Stimulated activated naive CD8-positive, alpha-beta T cell treated with anti-CD3 and anti-CD28 coated beads, Interleukin-15, amount 100 ng/mL, for 72 hours (primary cell): Measurements from ENCODE around the gene DDIAS.

Experiments
- ATAC-seq: fragments of 150-1000 bp; cut with Tn5 transposase; 2 replicates; pipeline ENCODE4 v1.10.0; 2021; ENCODE audit warnings: mild to moderate bottlenecking, moderate library complexity
- DNase-seq, 2 donors: peaks; one replicate each; pipeline ENCODE4 v3.0.0; 2021 to 2022
- H3K27ac Mint-ChIP-seq, 2 donors: one replicate each; pipeline ENCODE4 v1.8.0; 2022; ENCODE audit warnings: mild to moderate bottlenecking in 2 of 2, mixed read lengths in 2 of 2, moderate library complexity in 2 of 2
- H3K27me3 Mint-ChIP-seq: one replicate; pipeline ENCODE4 v1.8.0; 2022; ENCODE audit warnings: mixed read lengths
- H3K4me1 Mint-ChIP-seq: one replicate; pipeline ENCODE4 v1.8.0; 2022; ENCODE audit warnings: mild to moderate bottlenecking, mixed read lengths
- H3K4me3 Mint-ChIP-seq, 2 donors: one replicate each; pipeline ENCODE4 v1.8.0; 2022; ENCODE audit warnings: mild to moderate bottlenecking in 2 of 2, mixed read lengths in 2 of 2, moderate library complexity in 1 of 2
- H3K9me3 Mint-ChIP-seq, 2 donors: one replicate each; pipeline ENCODE4 v1.8.0; 2022; ENCODE audit warnings: mixed read lengths in 2 of 2

Gene DDIAS

GRCh38 chr11:82872377-82873150 lies 29.0 kb upstream of the DDIAS start:
- no peak overlapping the region for H3K27ac Mint-ChIP-seq
- H3K4me1 Mint-ChIP-seq = peaks cover 28% of the 10 kb centered on the region
- peaks cover 11 to 12% of the 10 kb centered on the region in 2 donors for H3K9me3 Mint-ChIP-seq
- DNase-seq (no peak), ATAC-seq (no peak)
- H3K4me3 Mint-ChIP-seq = no peak overlapping the region
- H3K27me3 Mint-ChIP-seq = no peaks in the 10 kb centered on the region

- H3K27me3 Mint-ChIP-seq = no peaks in the 10 kb centered on the region
- DNase-seq (no peak), ATAC-seq (no peak)
- peaks cover 19 to 21% of the 10 kb centered on the region in 2 donors for H3K9me3 Mint-ChIP-seq
- peak overlapping the region in 1 of 2 donors; percentile 72 for H3K27ac Mint-ChIP-seq
- H3K4me3 Mint-ChIP-seq = peak overlapping the region; percentile 11 to 31
- H3K4me1 Mint-ChIP-seq = peaks cover 25% of the 10 kb centered on the region
Measured at GRCh38 chr11:82873919-82874333, 27.6 kb upstream of the DDIAS start.

GRCh38 chr11:82874646-82875523 lies 26.7 kb upstream of the DDIAS start:
- no peak for DNase-seq
- H3K4me1 Mint-ChIP-seq = peaks cover 25% of the 10 kb centered on the region
- H3K27ac Mint-ChIP-seq = no peak overlapping the region
- no peak overlapping the region for H3K4me3 Mint-ChIP-seq
- peaks cover 21 to 24% of the 10 kb centered on the region in 2 donors for H3K9me3 Mint-ChIP-seq
- ATAC-seq = peak; percentile 52
- H3K27me3 Mint-ChIP-seq = no peaks in the 10 kb centered on the region

GRCh38 chr11:82883853-82884252 lies 17.7 kb upstream of the DDIAS start:
- no peak for ATAC-seq
- H3K27ac Mint-ChIP-seq = no peak overlapping the region
- H3K27me3 Mint-ChIP-seq = no peaks in the 10 kb centered on the region
- H3K4me3 Mint-ChIP-seq = no peak overlapping the region
- H3K9me3 Mint-ChIP-seq = peaks cover 8 to 10% of the 10 kb centered on the region in 2 donors
- DNase-seq = no peak
- H3K4me1 Mint-ChIP-seq = peaks cover 5% of the 10 kb centered on the region

- Mint-ChIP-seq H3K27ac (no peak overlapping the region), H3K27me3 (no peaks in the 10 kb centered on the region), H3K9me3 (no peaks in the 10 kb centered on the region), H3K4me3 (no peak overlapping the region), H3K4me1 (peaks cover 5% of the 10 kb centered on the region)
- DNase-seq (no peak), ATAC-seq (no peak)
Measured at GRCh38 chr11:82889133-82890001, 12.2 kb upstream of the DDIAS start.

- no peak for DNase-seq
- Mint-ChIP-seq H3K9me3 (no peaks in the 10 kb centered on the region), H3K27me3 (no peaks in the 10 kb centered on the region), H3K4me3 (no peak overlapping the region), H3K27ac (no peak overlapping the region), H3K4me1 (peaks cover 5% of the 10 kb centered on the region)
- no peak for ATAC-seq
Measured at GRCh38 chr11:82890002-82890341, 11.6 kb upstream of the DDIAS start.

GRCh38 chr11:82890936-82891335 lies 10.6 kb upstream of the DDIAS start:
- peaks cover 13% of the 10 kb centered on the region for H3K4me1 Mint-ChIP-seq
- H3K4me3 Mint-ChIP-seq = no peak overlapping the region
- H3K27me3 Mint-ChIP-seq = no peaks in the 10 kb centered on the region
- H3K27ac Mint-ChIP-seq = no peak overlapping the region
- no peak for DNase-seq
- ATAC-seq = no peak
- H3K9me3 Mint-ChIP-seq = no peaks in the 10 kb centered on the region

GRCh38 chr11:82892611-82893169 lies 8.8 kb upstream of the DDIAS start:
- no peak for ATAC-seq
- Mint-ChIP-seq H3K4me3 (no peak overlapping the region), H3K27ac (no peak overlapping the region), H3K4me1 (peaks cover 24% of the 10 kb centered on the region), H3K9me3 (no peaks in the 10 kb centered on the region), H3K27me3 (no peaks in the 10 kb centered on the region)
- DNase-seq = no peak

- H3K4me3 Mint-ChIP-seq = no peak overlapping the region
- no peak for DNase-seq
Measured at GRCh38 chr11:82895437-82896091, 6.0 kb upstream of the DDIAS start.

GRCh38 chr11:82896183-82896582 lies 5.4 kb upstream of the DDIAS start:
- ATAC-seq (no peak), DNase-seq (no peak)
- H3K9me3 Mint-ChIP-seq = no peaks in the 10 kb centered on the region
- H3K27me3 Mint-ChIP-seq = no peaks in the 10 kb centered on the region
- peaks cover 45% of the 10 kb centered on the region for H3K4me1 Mint-ChIP-seq
- no peak overlapping the region for H3K27ac Mint-ChIP-seq
- no peak overlapping the region for H3K4me3 Mint-ChIP-seq

More at GRCh38 chr11:82895437-82896091, 6.0 kb upstream of the DDIAS start:
- Mint-ChIP-seq H3K27ac (peak overlapping the region in 1 of 2 donors; percentile 0), H3K27me3 (no peaks in the 10 kb centered on the region), H3K4me1 (peaks cover 43% of the 10 kb centered on the region), H3K9me3 (no peaks in the 10 kb centered on the region)
- no peak for ATAC-seq

- Mint-ChIP-seq H3K4me1 (peaks cover 57% of the 10 kb centered on the region), H3K4me3 (peak overlapping the region; percentile 31 to 47), H3K27me3 (no peaks in the 10 kb centered on the region), H3K9me3 (no peaks in the 10 kb centered on the region), H3K27ac (no peak overlapping the region)
- ATAC-seq (no peak), DNase-seq (no peak)
Measured at GRCh38 chr11:82898241-82898640, 3.3 kb upstream of the DDIAS start.

- DNase-seq (peak; percentile 12 to 27), ATAC-seq (peak; percentile 36)
- Mint-ChIP-seq H3K9me3 (no peaks in the 10 kb centered on the region), H3K27me3 (no peaks in the 10 kb centered on the region), H3K4me1 (peaks cover 68% of the 10 kb centered on the region), H3K27ac (peak overlapping the region; percentile 93 to 99), H3K4me3 (peak overlapping the region; percentile 93 to 99)
Measured at GRCh38 chr11:82899186-82899820, 2.2 kb upstream of the DDIAS start.

- no peaks in the 10 kb centered on the region for H3K27me3 Mint-ChIP-seq
- H3K4me1 Mint-ChIP-seq = peaks cover 69% of the 10 kb centered on the region
- no peaks in the 10 kb centered on the region for H3K9me3 Mint-ChIP-seq
- DNase-seq (no peak), ATAC-seq (no peak)
- H3K27ac Mint-ChIP-seq = peak overlapping the region; percentile 99 to 100
- H3K4me3 Mint-ChIP-seq = peak overlapping the region; percentile 93 to 99
Measured at GRCh38 chr11:82899957-82900276, 1.6 kb upstream of the DDIAS start.
